HCT116 (cell line): ENCODE results near the gene GRID2. TPM values are rescaled to one million over a fixed set of nuclear protein-coding genes. Genes with fewer than 3 reads are reported as not detected.

Source experiments
- ATAC-seq: fragments of 200-7000 bp; cut with Tn5 transposase; 2 replicates; pipeline ENCODE4 v1.9.1; 2020; ENCODE audit warnings: mild to moderate bottlenecking, moderate library complexity
- BruUV-seq: library from RNA; stranded (reverse); fragments of 400-500 nt; replicated peaks from 2 replicates; lab custom pipeline; 2021; lab: Mats Ljungman, UMichigan
- CTCF ChIA-PET: fragments of 300-600 bp; sonication (Branson Sonifier 250); formaldehyde crosslinking; loops from one replicate; lab custom pipeline; 2021; ENCODE audit warnings: antibody characterized with exemption; lab: Charles Lee
- POLR2A ChIA-PET: fragments of 300-600, 350-600 bp; sonication (Branson Sonifier 250); formaldehyde crosslinking; loops from one replicate; lab custom pipeline; 2021; ENCODE audit warnings: antibody characterized with exemption; lab: Charles Lee
- RAD21 ChIA-PET, 2 experiments: fragments of 300-600 bp; sonication (Branson Sonifier 250); formaldehyde crosslinking; loops; one replicate each; lab custom pipeline; 2023; ENCODE audit warnings: low total read pairs in 2 of 2; ENCODE audit not compliant: uncharacterized antibody in 2 of 2, unreplicated experiment in 2 of 2, low non-redundant PET in 1 of 2; lab: Charles Lee
- DNase-seq: peaks from one replicate; pipeline ENCODE4 v3.0.0-alpha.2; 2010; ENCODE audit warnings: low read depth, low spot score
- H2AFZ ChIP-seq: fragments of 200-600 bp; shearing (Covaris generic), sonication (generic); 2 replicates; pipeline ENCODE4 v1.6.1; 2017; ENCODE audit warnings: low read depth, mixed run types, mixed read lengths, antibody characterized with exemption, low read length; ENCODE audit not compliant: poor library complexity, severe bottlenecking
- H3K27ac ChIP-seq: 2 replicates; pipeline ENCODE4 v1.5.1; 2012; ENCODE audit warnings: low read depth, low read length
- H3K27me3 ChIP-seq: fragments of 200-600 bp; sonication (generic); 2 replicates; pipeline ENCODE4 v1.6.1; 2016; ENCODE audit warnings: mixed run types, low read length, mixed read lengths; ENCODE audit not compliant: insufficient read depth
- H3K36me3 ChIP-seq, 2 experiments: fragments of 200-500 bp in 1 of 2; fragments of 200-600 bp in 1 of 2; sonication (Bioruptor generic) in 1 of 2; sonication (generic) in 1 of 2; 2 replicates each; pipeline versions ENCODE4 v1.5.1 to v1.6.1; 2014 to 2016; ENCODE audit warnings: low read length in 2 of 2, inconsistent platforms in 1 of 2, mixed read lengths in 1 of 2, mixed run types in 1 of 2; ENCODE audit not compliant: insufficient read depth in 2 of 2, control insufficient read depth in 1 of 2
- H3K4me1 ChIP-seq, 2 experiments: fragments of 200-600 bp in 1 of 2; sonication (generic) in 1 of 2; 2 replicates each; pipeline versions ENCODE4 v1.5.1 to v1.6.1; 2012 to 2017; ENCODE audit warnings: low read length in 2 of 2, inconsistent platforms in 1 of 2, mild to moderate bottlenecking in 1 of 2, mixed read lengths in 1 of 2, mixed run types in 1 of 2, moderate library complexity in 1 of 2; ENCODE audit not compliant: insufficient read depth in 2 of 2, control insufficient read depth in 1 of 2
- H3K4me2 ChIP-seq: fragments of 200-600 bp; sonication (generic); 2 replicates; pipeline ENCODE4 v1.6.1; 2017; ENCODE audit warnings: mixed run types, low read length, mixed read lengths
- H3K4me3 ChIP-seq, 2 experiments: fragments of 200-600 bp in 1 of 2; sonication (generic) in 1 of 2; replicated peaks in 1 of 2; 2 replicates each; pipeline ENCODE4 v1.5.1; 2011 to 2016; ENCODE audit warnings: low read length in 2 of 2, control low read depth in 1 of 2, low read depth in 1 of 2, mild to moderate bottlenecking in 1 of 2, mixed read lengths in 1 of 2, mixed run types in 1 of 2
- H3K79me2 ChIP-seq: fragments of 200-600 bp; sonication (generic); 2 replicates; pipeline ENCODE4 v1.6.1; 2017; ENCODE audit warnings: mild to moderate bottlenecking, mixed run types, low read length, moderate library complexity, mixed read lengths; ENCODE audit not compliant: insufficient read depth
- H3K9ac ChIP-seq: fragments of 200-600 bp; sonication (generic); 2 replicates; pipeline ENCODE4 v1.6.1; 2016; ENCODE audit warnings: low read length, mixed read lengths
- H3K9me2 ChIP-seq: fragments of 200-600 bp; sonication (generic), shearing (Covaris generic); 2 replicates; pipeline ENCODE4 v1.6.1; 2017; ENCODE audit warnings: mixed run types, mild to moderate bottlenecking, moderate library complexity; ENCODE audit not compliant: insufficient read depth
- H3K9me3 ChIP-seq, 2 experiments: fragments of 200-500 bp in 1 of 2; fragments of 200-600 bp in 1 of 2; sonication (Bioruptor generic) in 1 of 2; sonication (generic) in 1 of 2; 2 replicates each; pipeline ENCODE4 v1.6.1; 2014 to 2017; ENCODE audit warnings: low read length in 2 of 2, mixed read lengths in 2 of 2, inconsistent platforms in 1 of 2, low read depth in 1 of 2, mild to moderate bottlenecking in 1 of 2, mixed run types in 1 of 2, moderate library complexity in 1 of 2; ENCODE audit not compliant: control insufficient read depth in 1 of 2, insufficient read depth in 1 of 2
- H4K20me1 ChIP-seq: fragments of 200-600 bp; sonication (generic), shearing (Covaris generic); 2 replicates; pipeline ENCODE4 v1.6.1; 2017; ENCODE audit warnings: mixed run types, mild to moderate bottlenecking, moderate library complexity; ENCODE audit not compliant: insufficient read depth
- CEBPB ChIP-seq: IDR thresholded peaks from 2 replicates; pipeline ENCODE4 v1.6.1; 2012; ENCODE audit warnings: low read depth
- ELF1 ChIP-seq: IDR thresholded peaks from 2 replicates; pipeline ENCODE4 v1.6.1; 2012; ENCODE audit warnings: low read depth, borderline replicate concordance
- EZH2 ChIP-seq: fragments of 200-600 bp; sonication (generic); IDR thresholded peaks from 2 replicates; pipeline ENCODE4 v1.6.1; 2017; ENCODE audit warnings: antibody characterized with exemption, mixed run types
- FOSL1 ChIP-seq: IDR thresholded peaks from 2 replicates; pipeline ENCODE4 v1.6.1; 2012; ENCODE audit warnings: low read depth
- POLR2A ChIP-seq: IDR thresholded peaks from 2 replicates; pipeline ENCODE4 v1.7.0; 2011; ENCODE audit warnings: borderline replicate concordance; ENCODE audit not compliant: insufficient read depth, insufficient read length; ENCODE audit errors: extremely low read depth
- POLR2AphosphoS5 ChIP-seq: IDR thresholded peaks from 2 replicates; pipeline ENCODE4 v1.6.1; 2011; ENCODE audit warnings: mild to moderate bottlenecking, low read depth, low read length, moderate library complexity
- SP1 ChIP-seq: IDR thresholded peaks from 2 replicates; pipeline ENCODE4 v1.6.1; 2012; ENCODE audit warnings: low read depth
- ZNF274 ChIP-seq: fragments of 200-500 bp; sonication (Bioruptor generic); IDR thresholded peaks from 2 replicates; pipeline ENCODE4 v1.6.1; 2014; ENCODE audit warnings: mild to moderate bottlenecking, low read depth, low read length, inconsistent platforms
- intact Hi-C: fragments of 100-400 bp; cut with micrococcal nuclease; formaldehyde crosslinking; loops from 2 replicates; pipeline ENCODE4 v1.10.0; 2022
- total RNA-seq: library from RNA; stranded (reverse); gene quantifications from one replicate; pipeline ENCODE4 v1.2.1, GENCODE V29; 2021; ENCODE audit not compliant: unreplicated experiment
- TF ChIP-seq, protein P1 (sequence below): IDR thresholded peaks from 2 replicates; pipeline ENCODE4 v1.6.1; 2012; ENCODE audit warnings: low read depth
- TF ChIP-seq, protein P2 (sequence below): IDR thresholded peaks from 2 replicates; pipeline ENCODE4 v1.6.1; 2012
- TF ChIP-seq, protein P3 (sequence below): IDR thresholded peaks from 2 replicates; pipeline ENCODE4 v1.6.1; 2011; ENCODE audit warnings: mild to moderate bottlenecking, low read length, moderate library complexity; ENCODE audit not compliant: insufficient replicate concordance; ENCODE audit errors: extremely low read depth
- TF ChIP-seq, protein P4 (sequence below), 3 experiments: fragments of 200-600 bp in 1 of 3; sonication (generic) in 1 of 3; IDR thresholded peaks in 2 of 3; conservative IDR thresholded peaks in 1 of 3; 2 replicates each; pipeline ENCODE4 v1.5.1; 2012 to 2017; ENCODE audit warnings: low read depth in 2 of 3, low read length in 2 of 3, antibody characterized with exemption in 1 of 3, borderline replicate concordance in 1 of 3, control low read depth in 1 of 3, mild to moderate bottlenecking in 1 of 3, mixed read lengths in 1 of 3, mixed run types in 1 of 3, moderate library complexity in 1 of 3; ENCODE audit not compliant: insufficient read depth in 1 of 3

Gene GRID2
- total RNA-seq, 1 experiment from 2014 or later, result not detected

DNA sequence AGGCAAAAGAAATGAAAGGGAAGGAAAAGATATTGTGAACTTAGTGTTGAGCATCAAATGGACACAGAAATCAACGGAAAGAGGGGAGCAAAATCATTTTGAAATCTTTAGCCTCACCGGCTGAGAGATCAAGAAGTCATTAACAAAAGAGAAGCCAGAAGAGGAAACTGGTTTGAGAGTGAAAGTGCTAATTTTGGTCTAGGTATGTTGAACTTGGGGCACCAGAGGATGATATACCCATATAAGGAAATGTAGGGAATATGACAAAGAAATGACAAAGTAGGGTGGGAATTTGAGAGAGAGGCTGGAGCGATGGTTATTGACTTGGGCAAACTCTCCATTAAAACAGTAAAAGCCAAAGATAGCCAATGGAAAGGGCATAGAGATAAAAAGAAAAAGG lies 1341.4 kb downstream of the GRID2 start:
- Histone ChIP-seq H2AFZ (no peak overlapping the region), H3K36me3 (no peaks in the 10 kb centered on the region), H4K20me1 (no peaks in the 10 kb centered on the region), H3K4me1 (no peaks in the 10 kb centered on the region), H3K4me2 (no peak overlapping the region), H3K4me3 (no peak overlapping the region), H3K79me2 (no peaks in the 10 kb centered on the region), H3K27me3 (no peaks in the 10 kb centered on the region), H3K9me3 (no peaks in the 10 kb centered on the region), H3K9me2 (no peaks in the 10 kb centered on the region)
- DNase-seq, result no peak
- ChIA-PET RAD21 (no interaction called here), POLR2A (no interaction called here), CTCF (no interaction called here)
- no TSS peak for BruUV-seq
- ATAC-seq, result no peak
- intact Hi-C loops, result no loop called here
- no peak for TF ChIP-seq EZH2
- TF ChIP-seq ZNF274, result no peak
- TF ChIP-seq SP1, result no peak
- TF ChIP-seq CEBPB, result no peak
- no peak for TF ChIP-seq FOSL1
- no peak for TF ChIP-seq ELF1
- TF ChIP-seq, protein P1, sequence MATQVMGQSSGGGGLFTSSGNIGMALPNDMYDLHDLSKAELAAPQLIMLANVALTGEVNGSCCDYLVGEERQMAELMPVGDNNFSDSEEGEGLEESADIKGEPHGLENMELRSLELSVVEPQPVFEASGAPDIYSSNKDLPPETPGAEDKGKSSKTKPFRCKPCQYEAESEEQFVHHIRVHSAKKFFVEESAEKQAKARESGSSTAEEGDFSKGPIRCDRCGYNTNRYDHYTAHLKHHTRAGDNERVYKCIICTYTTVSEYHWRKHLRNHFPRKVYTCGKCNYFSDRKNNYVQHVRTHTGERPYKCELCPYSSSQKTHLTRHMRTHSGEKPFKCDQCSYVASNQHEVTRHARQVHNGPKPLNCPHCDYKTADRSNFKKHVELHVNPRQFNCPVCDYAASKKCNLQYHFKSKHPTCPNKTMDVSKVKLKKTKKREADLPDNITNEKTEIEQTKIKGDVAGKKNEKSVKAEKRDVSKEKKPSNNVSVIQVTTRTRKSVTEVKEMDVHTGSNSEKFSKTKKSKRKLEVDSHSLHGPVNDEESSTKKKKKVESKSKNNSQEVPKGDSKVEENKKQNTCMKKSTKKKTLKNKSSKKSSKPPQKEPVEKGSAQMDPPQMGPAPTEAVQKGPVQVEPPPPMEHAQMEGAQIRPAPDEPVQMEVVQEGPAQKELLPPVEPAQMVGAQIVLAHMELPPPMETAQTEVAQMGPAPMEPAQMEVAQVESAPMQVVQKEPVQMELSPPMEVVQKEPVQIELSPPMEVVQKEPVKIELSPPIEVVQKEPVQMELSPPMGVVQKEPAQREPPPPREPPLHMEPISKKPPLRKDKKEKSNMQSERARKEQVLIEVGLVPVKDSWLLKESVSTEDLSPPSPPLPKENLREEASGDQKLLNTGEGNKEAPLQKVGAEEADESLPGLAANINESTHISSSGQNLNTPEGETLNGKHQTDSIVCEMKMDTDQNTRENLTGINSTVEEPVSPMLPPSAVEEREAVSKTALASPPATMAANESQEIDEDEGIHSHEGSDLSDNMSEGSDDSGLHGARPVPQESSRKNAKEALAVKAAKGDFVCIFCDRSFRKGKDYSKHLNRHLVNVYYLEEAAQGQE, result no peak
- TF ChIP-seq, protein P2, sequence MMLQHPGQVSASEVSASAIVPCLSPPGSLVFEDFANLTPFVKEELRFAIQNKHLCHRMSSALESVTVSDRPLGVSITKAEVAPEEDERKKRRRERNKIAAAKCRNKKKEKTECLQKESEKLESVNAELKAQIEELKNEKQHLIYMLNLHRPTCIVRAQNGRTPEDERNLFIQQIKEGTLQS, result no peak
- TF ChIP-seq, protein P3, sequence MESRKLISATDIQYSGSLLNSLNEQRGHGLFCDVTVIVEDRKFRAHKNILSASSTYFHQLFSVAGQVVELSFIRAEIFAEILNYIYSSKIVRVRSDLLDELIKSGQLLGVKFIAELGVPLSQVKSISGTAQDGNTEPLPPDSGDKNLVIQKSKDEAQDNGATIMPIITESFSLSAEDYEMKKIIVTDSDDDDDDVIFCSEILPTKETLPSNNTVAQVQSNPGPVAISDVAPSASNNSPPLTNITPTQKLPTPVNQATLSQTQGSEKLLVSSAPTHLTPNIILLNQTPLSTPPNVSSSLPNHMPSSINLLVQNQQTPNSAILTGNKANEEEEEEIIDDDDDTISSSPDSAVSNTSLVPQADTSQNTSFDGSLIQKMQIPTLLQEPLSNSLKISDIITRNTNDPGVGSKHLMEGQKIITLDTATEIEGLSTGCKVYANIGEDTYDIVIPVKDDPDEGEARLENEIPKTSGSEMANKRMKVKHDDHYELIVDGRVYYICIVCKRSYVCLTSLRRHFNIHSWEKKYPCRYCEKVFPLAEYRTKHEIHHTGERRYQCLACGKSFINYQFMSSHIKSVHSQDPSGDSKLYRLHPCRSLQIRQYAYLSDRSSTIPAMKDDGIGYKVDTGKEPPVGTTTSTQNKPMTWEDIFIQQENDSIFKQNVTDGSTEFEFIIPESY, result no peak
- TF ChIP-seq, protein P4, sequence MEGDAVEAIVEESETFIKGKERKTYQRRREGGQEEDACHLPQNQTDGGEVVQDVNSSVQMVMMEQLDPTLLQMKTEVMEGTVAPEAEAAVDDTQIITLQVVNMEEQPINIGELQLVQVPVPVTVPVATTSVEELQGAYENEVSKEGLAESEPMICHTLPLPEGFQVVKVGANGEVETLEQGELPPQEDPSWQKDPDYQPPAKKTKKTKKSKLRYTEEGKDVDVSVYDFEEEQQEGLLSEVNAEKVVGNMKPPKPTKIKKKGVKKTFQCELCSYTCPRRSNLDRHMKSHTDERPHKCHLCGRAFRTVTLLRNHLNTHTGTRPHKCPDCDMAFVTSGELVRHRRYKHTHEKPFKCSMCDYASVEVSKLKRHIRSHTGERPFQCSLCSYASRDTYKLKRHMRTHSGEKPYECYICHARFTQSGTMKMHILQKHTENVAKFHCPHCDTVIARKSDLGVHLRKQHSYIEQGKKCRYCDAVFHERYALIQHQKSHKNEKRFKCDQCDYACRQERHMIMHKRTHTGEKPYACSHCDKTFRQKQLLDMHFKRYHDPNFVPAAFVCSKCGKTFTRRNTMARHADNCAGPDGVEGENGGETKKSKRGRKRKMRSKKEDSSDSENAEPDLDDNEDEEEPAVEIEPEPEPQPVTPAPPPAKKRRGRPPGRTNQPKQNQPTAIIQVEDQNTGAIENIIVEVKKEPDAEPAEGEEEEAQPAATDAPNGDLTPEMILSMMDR (IDR thresholded peaks at IDR 0.05 in 2 of 3, conservative IDR thresholded peaks at IDR 0.05 in 1 of 3; ENCODE audit: borderline replicate concordance in 1 of 3, insufficient read depth in 1 of 3, low read depth in 2 of 3, low read length in 2 of 3), result no peak
- TF ChIP-seq POLR2AphosphoS5, result no peak
- TF ChIP-seq POLR2A, result no peak
- TF ChIP-seq, all 23 proteins: peak for 0
- no peak overlapping the region for H3K27ac ChIP-seq
- no peak overlapping the region for H3K9ac ChIP-seq
